Fibroblast of lung (primary cell): Measurements from ENCODE around the gene CYB561.

Experiments used
- CTCF ChIP-seq, 2 donors: IDR thresholded peaks in 1 of 2; conservative IDR thresholded peaks in 1 of 2; 1 replicate in 1 of 2; 2 replicates in 1 of 2; pipeline ENCODE4 v1.5.1; 2011 to 2012; ENCODE audit warnings: low read length in 2 of 2, control low read depth in 1 of 2, inconsistent platforms in 1 of 2, low read depth in 1 of 2, mild to moderate bottlenecking in 1 of 2
- EZH2 ChIP-seq: IDR thresholded peaks from 2 replicates; pipeline ENCODE4 v1.5.1; 2012; ENCODE audit warnings: low read length, control low read depth, mild to moderate bottlenecking; ENCODE audit errors: missing control alignments

DNA sequence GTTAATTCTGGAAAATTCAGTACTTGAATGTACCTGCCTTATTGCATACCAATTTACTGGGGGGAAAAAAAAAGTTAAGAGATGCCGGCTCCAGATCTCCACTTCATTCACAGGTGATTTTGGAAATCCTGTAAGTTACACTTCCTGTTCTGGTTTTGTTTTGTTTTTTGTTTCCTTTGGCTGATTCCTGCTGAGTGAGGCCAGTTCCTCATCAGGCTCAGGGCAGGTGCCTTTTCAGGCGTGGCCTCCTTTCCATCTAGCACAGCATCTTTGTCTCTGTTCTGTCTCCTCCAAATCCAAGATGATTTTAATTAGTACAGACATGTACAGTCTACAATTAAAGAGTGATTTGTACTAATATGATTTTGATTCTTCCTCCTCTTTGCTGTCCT is 19.2 kb downstream of the CYB561 start:
- TF ChIP-seq CTCF (conservative IDR thresholded peaks at IDR 0.05 in 1 of 2, IDR thresholded peaks at IDR 0.05 in 1 of 2; ENCODE audit: low read depth in 1 of 2, low read length in 2 of 2) (no peak), EZH2 (no peak)
